Astrocyte of the cerebellum (primary cell): Measurements from ENCODE around the gene GHITM.
"Not testable (repeated sequence)": the region's sequence is repeated elsewhere in the genome, so short reads cannot be mapped to it uniquely, and the experiment has no call there.

Source experiments
- DNase-seq: peaks from one replicate; pipeline ENCODE4 v3.0.0-alpha.2; 2011; ENCODE audit warnings: low read depth
- H3K4me3 ChIP-seq: 2 replicates; pipeline ENCODE4 v1.5.1; 2011; ENCODE audit warnings: mild to moderate bottlenecking, low read depth, low read length, moderate library complexity
- CTCF ChIP-seq: IDR thresholded peaks from 2 replicates; pipeline ENCODE4 v1.5.1; 2012; ENCODE audit warnings: low read length, low read depth, moderate library complexity, mild to moderate bottlenecking; ENCODE audit errors: missing control alignments
- in situ Hi-C: cut with HindIII; loops from 2 replicates; pipeline ENCODE4 v1.10.0; 2017; ENCODE audit warnings: low sequenced_read_pairs

GHITM gene

DNA sequence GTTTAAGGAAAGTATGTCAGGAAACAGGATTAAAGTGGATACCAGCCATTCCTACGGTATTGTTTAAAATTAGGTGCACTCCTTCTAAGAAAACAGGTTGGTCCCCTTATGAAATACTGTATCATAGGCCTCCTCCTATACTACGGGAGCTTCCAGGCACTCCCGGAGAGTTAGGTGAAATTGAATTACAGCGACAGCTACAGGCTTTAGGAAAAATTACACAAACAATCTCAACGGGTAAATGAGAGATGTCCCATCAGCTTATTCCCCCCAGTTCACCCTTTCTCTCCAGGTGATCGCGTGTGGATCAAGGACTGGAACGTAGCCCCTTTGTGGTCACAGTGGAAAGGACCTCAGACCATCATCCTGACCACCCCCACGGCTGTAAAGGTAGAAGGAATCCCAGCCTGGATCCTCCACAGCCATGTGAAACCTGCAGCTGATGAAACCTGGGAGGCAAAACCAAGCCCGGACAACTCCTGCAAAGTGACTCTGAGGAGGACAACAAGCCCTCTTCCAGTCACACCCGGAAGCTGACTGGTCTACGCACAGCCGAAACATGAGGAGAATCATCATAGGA, 25.1 kb upstream of the GHITM start:
- TF ChIP-seq CTCF, result no peak
- in situ Hi-C loops, result no loop called here
- no peak for DNase-seq

DNA sequence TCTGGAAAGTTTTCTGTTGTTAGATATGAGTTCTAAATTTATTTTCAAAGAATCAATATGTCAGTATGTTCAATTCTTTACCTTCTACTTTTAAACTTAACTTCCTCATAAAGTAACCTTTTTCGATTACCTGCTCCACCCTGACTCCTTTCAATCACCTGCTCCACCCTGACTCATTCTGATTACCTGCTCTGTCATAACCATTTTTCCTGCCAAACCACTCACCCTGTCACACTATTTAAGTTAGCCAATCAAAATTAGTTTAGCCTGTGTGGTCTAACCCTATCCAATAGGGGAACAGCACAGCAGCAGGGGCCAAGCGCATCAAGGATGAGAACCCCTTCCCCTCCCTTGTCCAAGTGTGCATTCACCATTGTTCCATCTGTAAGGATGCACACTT, 22.1 kb upstream of the GHITM start:
- DNase-seq, in situ Hi-C loops, H3K4me3 ChIP-seq: not testable (repeated sequence)

More for the DNA sequence above, 25.1 kb upstream of the GHITM start:
- H3K4me3 ChIP-seq, result no peak overlapping the region

DNA sequence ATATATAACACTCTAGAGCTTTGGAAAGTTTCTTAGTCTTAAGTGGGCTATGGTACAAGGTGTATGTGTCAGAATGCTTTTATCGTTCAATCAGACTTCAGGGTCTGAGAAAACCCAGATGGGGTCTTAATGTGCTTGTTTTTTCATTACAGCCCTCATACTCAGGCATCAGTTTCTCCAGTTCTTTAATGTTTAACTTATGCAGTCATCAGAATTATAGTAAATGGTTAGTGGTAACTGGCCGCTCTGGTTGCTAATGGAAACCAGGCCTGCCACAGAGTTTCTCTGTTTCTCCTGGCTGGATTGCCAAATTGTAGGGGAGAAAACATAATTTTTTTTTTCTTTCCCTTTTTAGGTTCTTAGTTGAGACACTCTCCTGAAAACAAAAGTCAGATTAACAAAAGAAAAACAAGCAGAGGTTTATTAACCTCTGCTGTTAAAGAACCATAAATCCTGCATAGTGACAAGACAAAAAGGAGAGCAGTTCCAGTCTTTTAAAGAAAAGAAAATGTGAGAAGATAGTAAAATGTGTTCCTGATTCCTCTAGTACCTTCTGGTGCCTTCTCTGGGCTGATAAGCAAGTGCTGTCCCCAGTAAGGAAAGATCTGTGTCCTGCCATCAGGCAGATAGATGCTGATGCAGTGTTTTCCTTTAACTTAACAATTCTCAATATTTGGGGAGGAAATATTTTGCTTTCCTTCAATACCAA, 21.5 kb upstream of the GHITM start:
- no peak for TF ChIP-seq CTCF
- DNase-seq, result no peak
- no peak overlapping the region for H3K4me3 ChIP-seq
- in situ Hi-C loops, result no loop called here

DNA sequence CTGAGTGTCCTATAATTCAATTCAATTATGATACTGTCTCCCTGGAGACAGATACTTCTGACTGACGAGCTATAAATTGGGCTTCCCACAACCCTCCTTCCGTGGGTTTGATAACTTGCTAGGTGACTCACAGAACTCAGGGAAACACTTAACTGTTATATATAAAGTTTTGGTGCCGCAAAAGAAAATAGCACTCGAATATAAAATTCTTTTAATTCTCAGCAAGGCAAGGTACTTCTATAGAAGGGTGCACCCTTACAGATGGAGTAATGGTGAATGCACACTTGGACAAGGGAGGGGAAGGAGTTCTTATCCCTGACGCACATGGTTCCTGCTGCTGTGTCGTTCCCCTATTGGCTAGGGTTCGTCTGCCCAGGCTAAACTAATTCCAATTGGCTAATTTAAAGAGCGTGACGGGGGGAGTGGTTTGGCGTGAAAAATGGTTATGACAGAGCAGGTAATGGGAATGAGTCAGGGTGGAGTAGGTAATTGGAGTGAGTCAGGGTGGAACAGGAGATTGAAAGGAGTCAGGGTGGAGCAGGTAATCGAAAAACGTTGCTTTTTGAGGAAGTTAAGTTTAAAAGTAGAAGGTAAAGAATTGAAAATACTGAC, 20.8 kb upstream of the GHITM start:
- H3K4me3 ChIP-seq, result no peak overlapping the region
- no peak for TF ChIP-seq CTCF
- no peak for DNase-seq
- in situ Hi-C loops, result no loop called here

- no peak for DNase-seq
- H3K4me3 ChIP-seq, result no peak overlapping the region
- in situ Hi-C loops, result no loop called here
- TF ChIP-seq CTCF, result no peak
These were observed 15.9 kb upstream of the GHITM start for GRCh38 chr10:84123362-84123761.

- DNase-seq, H3K4me3 ChIP-seq, in situ Hi-C loops: not testable (repeated sequence)
These were observed 13.2 kb upstream of the GHITM start for GRCh38 chr10:84125910-84126784.

- H3K4me3 ChIP-seq, result no peak overlapping the region
- in situ Hi-C loops, result no loop called here
- no peak for DNase-seq
- no peak for TF ChIP-seq CTCF
These were observed 12.5 kb upstream of the GHITM start for GRCh38 chr10:84126785-84127167.
